Measurements from ENCODE around the gene LRRC28. TPM values are rescaled to one million over a fixed set of nuclear protein-coding genes. Genes with fewer than 3 reads are reported as not detected.

Gene LRRC28
- total RNA-seq, 1 experiment from 2014 or later: 39.3 TPM

DNA sequence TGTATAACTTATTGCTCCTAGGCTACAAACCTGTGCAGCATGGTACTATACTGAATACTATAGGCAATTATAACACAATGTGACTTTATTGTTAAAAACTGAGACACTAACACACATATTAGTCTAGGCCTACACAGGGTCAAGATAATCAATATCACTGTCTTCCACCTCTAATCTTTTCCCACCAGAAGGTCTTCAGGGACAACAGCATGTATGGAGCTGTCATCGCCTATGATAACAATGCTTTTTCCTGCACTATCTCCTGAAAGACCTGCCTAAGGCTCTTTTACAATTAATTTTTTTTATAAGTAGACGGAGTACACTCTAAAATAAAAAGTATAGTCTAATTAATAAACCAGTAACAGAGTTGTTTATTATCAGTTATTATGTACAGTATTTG lies 60.9 kb downstream of the LRRC28 start:
- H3K27ac ChIP-seq (ENCODE audit: low read length): no peak overlapping the region
- peaks cover 17% of the 10 kb centered on the region; the same call in 1 of the 2 replicates for H3K9me3 ChIP-seq (ENCODE audit: control insufficient read depth, insufficient read depth, low read depth, low read length)
- H3K27me3 ChIP-seq (ENCODE audit: control insufficient read depth, insufficient read depth, low read length): no peaks in the 10 kb centered on the region
- ATAC-seq (no peak), DNase-seq (ENCODE audit: low read depth, low spot score) (no peak)
- no peak overlapping the region for H3K4me3 ChIP-seq (ENCODE audit: low read depth in 2 of 2, low read length in 2 of 2)
- no TSS peak for BruUV-seq (replicated peaks)
- intact Hi-C loops (cut with micrococcal nuclease; ENCODE audit: unreplicated experiment) (no loop called here), in situ Hi-C loops (cut with HindIII; ENCODE audit: low pct_unique_long_range_greater_than_20kb, low sequenced_read_pairs) (no loop called here)
- no peaks in the 10 kb centered on the region for H3K36me3 ChIP-seq (ENCODE audit: control insufficient read depth, insufficient read depth, low read length)
- ChIA-PET POLR2A (no interaction called here), CTCF (no interaction called here)
- no peaks in the 10 kb centered on the region for H3K4me1 ChIP-seq (ENCODE audit: control insufficient read depth, insufficient read depth, low read length)
- TF ChIP-seq POLR2AphosphoS5 (IDR thresholded peaks at IDR 0.05; ENCODE audit: low read depth, low read length) (no peak), TCF7L2 (IDR thresholded peaks at IDR 0.05; ENCODE audit: low read depth, low read length) (no peak), SIN3A (IDR thresholded peaks at IDR 0.05; ENCODE audit: borderline replicate concordance, insufficient read depth, low read depth, low read length) (no peak)
- TF ChIP-seq, protein P1, sequence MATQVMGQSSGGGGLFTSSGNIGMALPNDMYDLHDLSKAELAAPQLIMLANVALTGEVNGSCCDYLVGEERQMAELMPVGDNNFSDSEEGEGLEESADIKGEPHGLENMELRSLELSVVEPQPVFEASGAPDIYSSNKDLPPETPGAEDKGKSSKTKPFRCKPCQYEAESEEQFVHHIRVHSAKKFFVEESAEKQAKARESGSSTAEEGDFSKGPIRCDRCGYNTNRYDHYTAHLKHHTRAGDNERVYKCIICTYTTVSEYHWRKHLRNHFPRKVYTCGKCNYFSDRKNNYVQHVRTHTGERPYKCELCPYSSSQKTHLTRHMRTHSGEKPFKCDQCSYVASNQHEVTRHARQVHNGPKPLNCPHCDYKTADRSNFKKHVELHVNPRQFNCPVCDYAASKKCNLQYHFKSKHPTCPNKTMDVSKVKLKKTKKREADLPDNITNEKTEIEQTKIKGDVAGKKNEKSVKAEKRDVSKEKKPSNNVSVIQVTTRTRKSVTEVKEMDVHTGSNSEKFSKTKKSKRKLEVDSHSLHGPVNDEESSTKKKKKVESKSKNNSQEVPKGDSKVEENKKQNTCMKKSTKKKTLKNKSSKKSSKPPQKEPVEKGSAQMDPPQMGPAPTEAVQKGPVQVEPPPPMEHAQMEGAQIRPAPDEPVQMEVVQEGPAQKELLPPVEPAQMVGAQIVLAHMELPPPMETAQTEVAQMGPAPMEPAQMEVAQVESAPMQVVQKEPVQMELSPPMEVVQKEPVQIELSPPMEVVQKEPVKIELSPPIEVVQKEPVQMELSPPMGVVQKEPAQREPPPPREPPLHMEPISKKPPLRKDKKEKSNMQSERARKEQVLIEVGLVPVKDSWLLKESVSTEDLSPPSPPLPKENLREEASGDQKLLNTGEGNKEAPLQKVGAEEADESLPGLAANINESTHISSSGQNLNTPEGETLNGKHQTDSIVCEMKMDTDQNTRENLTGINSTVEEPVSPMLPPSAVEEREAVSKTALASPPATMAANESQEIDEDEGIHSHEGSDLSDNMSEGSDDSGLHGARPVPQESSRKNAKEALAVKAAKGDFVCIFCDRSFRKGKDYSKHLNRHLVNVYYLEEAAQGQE (IDR thresholded peaks at IDR 0.05; ENCODE audit: insufficient read depth in 1 of 2, low read depth in 2 of 2, low read length in 1 of 2): no peak
- TF ChIP-seq, protein P2, sequence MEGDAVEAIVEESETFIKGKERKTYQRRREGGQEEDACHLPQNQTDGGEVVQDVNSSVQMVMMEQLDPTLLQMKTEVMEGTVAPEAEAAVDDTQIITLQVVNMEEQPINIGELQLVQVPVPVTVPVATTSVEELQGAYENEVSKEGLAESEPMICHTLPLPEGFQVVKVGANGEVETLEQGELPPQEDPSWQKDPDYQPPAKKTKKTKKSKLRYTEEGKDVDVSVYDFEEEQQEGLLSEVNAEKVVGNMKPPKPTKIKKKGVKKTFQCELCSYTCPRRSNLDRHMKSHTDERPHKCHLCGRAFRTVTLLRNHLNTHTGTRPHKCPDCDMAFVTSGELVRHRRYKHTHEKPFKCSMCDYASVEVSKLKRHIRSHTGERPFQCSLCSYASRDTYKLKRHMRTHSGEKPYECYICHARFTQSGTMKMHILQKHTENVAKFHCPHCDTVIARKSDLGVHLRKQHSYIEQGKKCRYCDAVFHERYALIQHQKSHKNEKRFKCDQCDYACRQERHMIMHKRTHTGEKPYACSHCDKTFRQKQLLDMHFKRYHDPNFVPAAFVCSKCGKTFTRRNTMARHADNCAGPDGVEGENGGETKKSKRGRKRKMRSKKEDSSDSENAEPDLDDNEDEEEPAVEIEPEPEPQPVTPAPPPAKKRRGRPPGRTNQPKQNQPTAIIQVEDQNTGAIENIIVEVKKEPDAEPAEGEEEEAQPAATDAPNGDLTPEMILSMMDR (IDR thresholded peaks at IDR 0.05): no peak

DNA sequence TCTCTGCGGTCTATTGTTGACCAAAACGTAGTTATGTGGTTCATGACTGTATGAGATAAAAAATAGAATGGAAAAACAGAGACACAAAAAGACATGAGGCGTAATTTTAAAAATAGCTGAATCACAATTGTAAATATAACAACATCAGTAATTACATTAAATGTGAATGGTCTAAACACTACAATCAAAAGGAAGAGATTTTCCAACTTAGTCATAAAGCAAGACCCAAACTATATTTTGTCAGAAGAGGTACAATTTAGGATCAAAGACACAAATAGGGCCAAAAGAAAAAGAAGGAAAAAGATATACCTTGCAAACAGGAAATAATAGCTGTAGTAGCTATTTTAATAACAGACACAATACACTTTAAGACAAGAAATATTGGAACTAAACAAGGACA lies 61.5 kb downstream of the LRRC28 start:
- ATAC-seq (no peak), DNase-seq (ENCODE audit: low read depth, low spot score) (no peak)
- intact Hi-C loops (cut with micrococcal nuclease; ENCODE audit: unreplicated experiment) (no loop called here), in situ Hi-C loops (cut with HindIII; ENCODE audit: low pct_unique_long_range_greater_than_20kb, low sequenced_read_pairs) (no loop called here)
- peaks cover 17% of the 10 kb centered on the region; the same call in 1 of the 2 replicates for H3K9me3 ChIP-seq (ENCODE audit: control insufficient read depth, insufficient read depth, low read depth, low read length)
- H3K27me3 ChIP-seq (ENCODE audit: control insufficient read depth, insufficient read depth, low read length): no peaks in the 10 kb centered on the region
- TF ChIP-seq, protein P1 (IDR thresholded peaks at IDR 0.05; ENCODE audit: insufficient read depth in 1 of 2, low read depth in 2 of 2, low read length in 1 of 2): no peak
- TF ChIP-seq TCF7L2 (IDR thresholded peaks at IDR 0.05; ENCODE audit: low read depth, low read length) (no peak), POLR2AphosphoS5 (IDR thresholded peaks at IDR 0.05; ENCODE audit: low read depth, low read length) (no peak), SIN3A (IDR thresholded peaks at IDR 0.05; ENCODE audit: borderline replicate concordance, insufficient read depth, low read depth, low read length) (no peak)
- TF ChIP-seq, protein P2 (IDR thresholded peaks at IDR 0.05): no peak
- no peaks in the 10 kb centered on the region for H3K4me1 ChIP-seq (ENCODE audit: control insufficient read depth, insufficient read depth, low read length)
- no peak overlapping the region for H3K27ac ChIP-seq (ENCODE audit: low read length)
- ChIA-PET CTCF (no interaction called here), POLR2A (no interaction called here)
- H3K36me3 ChIP-seq (ENCODE audit: control insufficient read depth, insufficient read depth, low read length): no peaks in the 10 kb centered on the region
- H3K4me3 ChIP-seq (ENCODE audit: low read depth in 2 of 2, low read length in 2 of 2): no peak overlapping the region
- no TSS peak for BruUV-seq (replicated peaks)
